GM03348 (cell line): ENCODE measurements around the gene LIG4.

Source experiments
- DNase-seq: peaks from one replicate; pipeline ENCODE4 v3.0.0; 2012; ENCODE audit warnings: low spot score

LIG4 gene

GRCh38 chr13:108215436-108215835, at the start of gene LIG4:
TSS of gene LIG4 (minus strand) at chr13:108215536. CDS start at chr13:108211268, 4,268 bp downstream.
- DNase-seq: peak; percentile 98

GRCh38 chr13:108263621-108264355, 48.5 kb upstream of the LIG4 start:
- DNase-seq: no peak

- DNase-seq: no peak
Measured at GRCh38 chr13:108257248-108257647, 41.9 kb upstream of the LIG4 start.

GRCh38 chr13:108249150-108249549, 33.8 kb upstream of the LIG4 start:
- no peak for DNase-seq

- no peak for DNase-seq
Measured at GRCh38 chr13:108230377-108230776, 15.0 kb upstream of the LIG4 start.

- peak; percentile 26 for DNase-seq
Measured at GRCh38 chr13:108227651-108228272, 12.4 kb upstream of the LIG4 start.

GRCh38 chr13:108226184-108226583, 10.8 kb upstream of the LIG4 start:
- no peak for DNase-seq

- DNase-seq: no peak
Measured at GRCh38 chr13:108225440-108225839, 10.1 kb upstream of the LIG4 start.

- DNase-seq: no peak
Measured at GRCh38 chr13:108223687-108224503, 8.6 kb upstream of the LIG4 start.

- no peak for DNase-seq
Measured at GRCh38 chr13:108220041-108220440, 4.7 kb upstream of the LIG4 start.

- DNase-seq: peak; percentile 97
Measured at GRCh38 chr13:108218044-108218974, 3.0 kb upstream of the LIG4 start, which contains the start of gene ABHD13. TSS of gene ABHD13 (plus strand) at chr13:108218392. CDS start at chr13:108229219, 10,827 bp downstream.

- peak; percentile 20 for DNase-seq
Measured at GRCh38 chr13:108217307-108218043, 2.1 kb upstream of the LIG4 start.

GRCh38 chr13:108214441-108215271, 680 bp downstream of the LIG4 start:
- DNase-seq: peak; percentile 9

- DNase-seq: no peak
Measured at GRCh38 chr13:108213946-108214345, 1.4 kb downstream of the LIG4 start.

GRCh38 chr13:108212886-108213285, 2.5 kb downstream of the LIG4 start:
- no peak for DNase-seq

GRCh38 chr13:108210551-108210950, 4.8 kb downstream of the LIG4 start:
- no peak for DNase-seq

GRCh38 chr13:108200781-108201398, 14.4 kb downstream of the LIG4 start:
- peak; percentile 18 for DNase-seq

- no peak for DNase-seq
Measured at GRCh38 chr13:108195861-108196260, 19.5 kb downstream of the LIG4 start.

- DNase-seq: no peak
Measured at GRCh38 chr13:108195146-108195545, 20.2 kb downstream of the LIG4 start.
